H9 (cell line): Measurements from ENCODE around the gene CORT. TPM values are rescaled to one million over a fixed set of nuclear protein-coding genes. Genes with fewer than 3 reads are reported as not detected.

ENCODE experiments used
- DNase-seq: peaks from one replicate; pipeline ENCODE4 v3.0.0-alpha.2; 2017
- H2AFZ ChIP-seq: one replicate; pipeline ENCODE4 v1.6.1; 2013; ENCODE audit warnings: mild to moderate bottlenecking, low read length, control low read depth, moderate library complexity
- H2AK5ac ChIP-seq: 2 replicates; pipeline ENCODE4 v1.6.1; 2013; ENCODE audit warnings: low read length, control low read depth, mixed read lengths; ENCODE audit not compliant: insufficient read length
- H2BK120ac ChIP-seq: one replicate; pipeline ENCODE4 v1.6.1; 2013; ENCODE audit warnings: low read depth, mild to moderate bottlenecking, low read length, control low read depth, inconsistent platforms; ENCODE audit not compliant: poor library complexity, severe bottlenecking
- H2BK12ac ChIP-seq: 2 replicates; pipeline ENCODE4 v1.6.1; 2013; ENCODE audit warnings: low read length, control low read depth, mixed read lengths, low read depth; ENCODE audit not compliant: insufficient read length
- H2BK15ac ChIP-seq: 2 replicates; pipeline ENCODE4 v1.6.1; 2013; ENCODE audit warnings: low read depth, low read length, control low read depth
- H2BK20ac ChIP-seq: one replicate; pipeline ENCODE4 v1.6.1; 2013; ENCODE audit warnings: low read depth, mild to moderate bottlenecking, low read length, control low read depth, inconsistent platforms; ENCODE audit not compliant: poor library complexity, severe bottlenecking
- H2BK5ac ChIP-seq: 2 replicates; pipeline ENCODE4 v1.6.1; 2013; ENCODE audit warnings: low read length, control low read depth, mixed read lengths; ENCODE audit not compliant: insufficient read length
- H3K14ac ChIP-seq: 2 replicates; pipeline ENCODE4 v1.6.1; 2013; ENCODE audit warnings: low read length, control low read depth; ENCODE audit not compliant: insufficient read depth
- H3K18ac ChIP-seq: 2 replicates; pipeline ENCODE4 v1.6.1; 2013; ENCODE audit warnings: low read depth, mild to moderate bottlenecking, mixed read lengths, low read length, control low read depth; ENCODE audit not compliant: insufficient read length
- H3K23ac ChIP-seq: 2 replicates; pipeline ENCODE4 v1.6.1; 2013; ENCODE audit warnings: low read length, control low read depth, mixed read lengths, low read depth; ENCODE audit not compliant: insufficient read length
- H3K23me2 ChIP-seq: 2 replicates; pipeline ENCODE4 v1.6.1; 2013; ENCODE audit warnings: low read depth, mild to moderate bottlenecking, mixed read lengths, low read length, control low read depth; ENCODE audit not compliant: insufficient read length, poor library complexity, severe bottlenecking
- H3K27ac ChIP-seq: 2 replicates; pipeline ENCODE4 v1.5.1; 2013; ENCODE audit warnings: low read length, control low read depth, mixed read lengths, low read depth; ENCODE audit not compliant: insufficient read length
- H3K27me3 ChIP-seq: 2 replicates; pipeline ENCODE4 v1.6.1; 2013; ENCODE audit warnings: low read length, control low read depth, inconsistent platforms; ENCODE audit not compliant: insufficient read depth
- H3K4ac ChIP-seq: 2 replicates; pipeline ENCODE4 v1.6.1; 2013; ENCODE audit warnings: low read depth, mild to moderate bottlenecking, control low read depth, inconsistent platforms, low read length, moderate library complexity
- H3K4me1 ChIP-seq: 2 replicates; pipeline ENCODE4 v1.6.1; 2013; ENCODE audit warnings: low read length, control low read depth, inconsistent platforms; ENCODE audit not compliant: insufficient read depth
- H3K4me2 ChIP-seq: 2 replicates; pipeline ENCODE4 v1.6.1; 2013; ENCODE audit warnings: low read length, control low read depth, mixed read lengths; ENCODE audit not compliant: insufficient read length, insufficient read depth
- H3K56ac ChIP-seq: 2 replicates; pipeline ENCODE4 v1.6.1; 2013; ENCODE audit warnings: low read depth, mild to moderate bottlenecking, mixed read lengths, low read length, control low read depth; ENCODE audit not compliant: insufficient read length
- H3K79me1 ChIP-seq: 2 replicates; pipeline ENCODE4 v1.6.1; 2013; ENCODE audit warnings: low read depth, mild to moderate bottlenecking, moderate library complexity, low read length, control low read depth, inconsistent platforms; ENCODE audit not compliant: insufficient read depth, poor library complexity, severe bottlenecking
- H3K79me2 ChIP-seq: 2 replicates; pipeline ENCODE4 v1.6.1; 2013; ENCODE audit warnings: low read length, control low read depth, inconsistent platforms; ENCODE audit not compliant: insufficient read depth
- H3K9ac ChIP-seq: 2 replicates; pipeline ENCODE4 v1.6.1; 2013; ENCODE audit warnings: low read length, control low read depth, mixed read lengths; ENCODE audit not compliant: insufficient read length; ENCODE audit errors: extremely low read depth
- H3K9me3 ChIP-seq: one replicate; pipeline ENCODE4 v1.6.1; 2013; ENCODE audit warnings: low read depth, low read length, inconsistent platforms; ENCODE audit not compliant: control insufficient read depth
- H3T11ph ChIP-seq: one replicate; pipeline ENCODE4 v1.6.1; 2013; ENCODE audit warnings: mild to moderate bottlenecking, low read length, control low read depth, inconsistent platforms
- H4K20me1 ChIP-seq: one replicate; pipeline ENCODE4 v1.6.1; 2013; ENCODE audit not compliant: control insufficient read depth, insufficient read length, insufficient read depth
- H4K5ac ChIP-seq: 2 replicates; pipeline ENCODE4 v1.6.1; 2013; ENCODE audit warnings: low read depth, mild to moderate bottlenecking, mixed read lengths, low read length, control low read depth; ENCODE audit not compliant: insufficient read length
- H4K8ac ChIP-seq: replicated peaks from 2 replicates; pipeline ENCODE4 v1.6.1; 2013; ENCODE audit warnings: low read length, control low read depth, mixed read lengths, low read depth; ENCODE audit not compliant: insufficient read length
- H4K91ac ChIP-seq: 2 replicates; pipeline ENCODE4 v1.6.1; 2013; ENCODE audit warnings: low read depth, mild to moderate bottlenecking, moderate library complexity, mixed read lengths, low read length, control low read depth; ENCODE audit not compliant: insufficient read length
- H3K27ac Mint-ChIP-seq, 3 experiments: 2 replicates in 2 of 3; 3 replicates in 1 of 3; pipeline ENCODE4 v1.8.0; 2020 to 2021; ENCODE audit warnings: mixed read lengths in 3 of 3, mild to moderate bottlenecking in 1 of 3, moderate library complexity in 1 of 3
- H3K27me3 Mint-ChIP-seq: 2 replicates; pipeline ENCODE4 v1.8.0; 2021; ENCODE audit warnings: low read depth, mild to moderate bottlenecking, moderate library complexity, mixed read lengths
- H3K36me3 Mint-ChIP-seq, 3 experiments: 2 replicates in 2 of 3; 3 replicates in 1 of 3; pipeline ENCODE4 v1.8.0; 2020 to 2021; ENCODE audit warnings: low read depth in 3 of 3, mixed read lengths in 3 of 3; ENCODE audit not compliant: insufficient read depth in 1 of 3
- H3K4me1 Mint-ChIP-seq, 2 experiments: 2 replicates each; pipeline ENCODE4 v1.8.0; 2020; ENCODE audit warnings: mixed read lengths in 2 of 2
- H3K4me3 Mint-ChIP-seq, 2 experiments: 2 replicates in 1 of 2; 3 replicates in 1 of 2; pipeline ENCODE4 v1.8.0; 2020 to 2021; ENCODE audit warnings: mild to moderate bottlenecking in 2 of 2, mixed read lengths in 2 of 2, moderate library complexity in 1 of 2
- H3K9me3 Mint-ChIP-seq, 2 experiments: 2 replicates in 1 of 2; 3 replicates in 1 of 2; pipeline ENCODE4 v1.8.0; 2020; ENCODE audit warnings: mild to moderate bottlenecking in 2 of 2, mixed read lengths in 2 of 2, moderate library complexity in 1 of 2
- CTCF ChIP-seq: fragments of 200-600 bp; sonication (generic); conservative IDR thresholded peaks from 3 replicates; pipeline ENCODE4 v1.8.0; 2021; ENCODE audit warnings: antibody characterized with exemption, mild to moderate bottlenecking
- WGBS: extraction: QIAGEN DNeasy Blood & Tissue Kit; methylation state at CpG from one replicate; pipeline ENCODE4 v1.1.7; 2013; ENCODE audit warnings: missing lambda C conversion rate, low lambda C conversion rate, mixed read lengths; ENCODE audit not compliant: insufficient read length; ENCODE audit errors: extremely low coverage; 5-methylcytosine and 5-hydroxymethylcytosine counted together
- total RNA-seq: library from RNA; stranded (reverse); gene quantifications from 2 replicates; pipeline ENCODE4 v1.2.1, GENCODE V29; 2021

CORT gene
- total RNA-seq, 1 experiment from 2014 or later: not detected

GRCh38 chr1:10490286-10490970, 40.6 kb downstream of the CORT start:
- H3K27me3 ChIP-seq: no peaks in the 10 kb centered on the region
- no peak overlapping the region for H2BK5ac ChIP-seq
- no CpG with 5 or more reads among the region's 12 CpGs for WGBS
- Mint-ChIP-seq H3K27me3 (no peaks in the 10 kb centered on the region), H3K36me3 (peaks cover 2 to 7% (median 7%) of the 10 kb centered on the region in 3 experiments; a peak in 4 of 7 replicates), H3K4me3 (no peak overlapping the region), H3K9me3 (no peaks in the 10 kb centered on the region), H3K27ac (peak overlapping the region in 2 of 3 experiments; percentile 44 to 95; a peak in 4 of 7 replicates), H3K4me1 (peaks cover 33 to 42% of the 10 kb centered on the region in 2 experiments)
- H3K79me2 ChIP-seq: no peaks in the 10 kb centered on the region; the same call in 1 of the 2 replicates
- no peaks in the 10 kb centered on the region for H3K4me1 ChIP-seq
- no peak overlapping the region for H2AFZ ChIP-seq
- H3K18ac ChIP-seq: no peak overlapping the region
- no peak overlapping the region for H2BK15ac ChIP-seq
- no peak overlapping the region for H2BK120ac ChIP-seq
- no peak overlapping the region for H2AK5ac ChIP-seq
- no peak overlapping the region for H2BK20ac ChIP-seq
- H3T11ph ChIP-seq: no peak overlapping the region
- no peaks in the 10 kb centered on the region for H3K9me3 ChIP-seq
- no peak overlapping the region for H3K27ac ChIP-seq
- H3K56ac ChIP-seq: no peak overlapping the region
- H3K9ac ChIP-seq: no peak overlapping the region
- DNase-seq: no peak
- peaks cover 2% of the 10 kb centered on the region for H4K20me1 ChIP-seq
- no peak overlapping the region for H3K4me2 ChIP-seq
- H4K5ac ChIP-seq: no peak overlapping the region
- H4K91ac ChIP-seq: no peak overlapping the region
- H3K23me2 ChIP-seq: no peaks in the 10 kb centered on the region
- no peak overlapping the region for H3K14ac ChIP-seq
- no peak for TF ChIP-seq CTCF
- no peak overlapping the region for H2BK12ac ChIP-seq
- H4K8ac ChIP-seq: no peak overlapping the region
- no peak overlapping the region for H3K23ac ChIP-seq
- peaks cover 4% of the 10 kb centered on the region for H3K79me1 ChIP-seq
- H3K4ac ChIP-seq: no peak overlapping the region
